HG02798 (cell line): ENCODE data around the gene ATOH8.

Experiments
- ATAC-seq: cut with Tn5 transposase; IDR thresholded peaks from one replicate; pipeline ENCODE4 v1.9.1; 2021; ENCODE audit warnings: mild to moderate bottlenecking; ENCODE audit not compliant: unreplicated experiment, poor library complexity

The ATOH8 gene

GRCh38 chr2:85734942-85735608 lies 18.7 kb upstream of the ATOH8 start:
- ATAC-seq = no peak

GRCh38 chr2:85735691-85736090 lies 18.1 kb upstream of the ATOH8 start:
- ATAC-seq = no peak

GRCh38 chr2:85736456-85737355 lies 17.1 kb upstream of the ATOH8 start:
- no peak for ATAC-seq

- no peak for ATAC-seq
Observed at GRCh38 chr2:85737481-85737880, 16.3 kb upstream of the ATOH8 start.

- no peak for ATAC-seq
Observed at GRCh38 chr2:85737961-85738360, 15.8 kb upstream of the ATOH8 start.

DNA sequence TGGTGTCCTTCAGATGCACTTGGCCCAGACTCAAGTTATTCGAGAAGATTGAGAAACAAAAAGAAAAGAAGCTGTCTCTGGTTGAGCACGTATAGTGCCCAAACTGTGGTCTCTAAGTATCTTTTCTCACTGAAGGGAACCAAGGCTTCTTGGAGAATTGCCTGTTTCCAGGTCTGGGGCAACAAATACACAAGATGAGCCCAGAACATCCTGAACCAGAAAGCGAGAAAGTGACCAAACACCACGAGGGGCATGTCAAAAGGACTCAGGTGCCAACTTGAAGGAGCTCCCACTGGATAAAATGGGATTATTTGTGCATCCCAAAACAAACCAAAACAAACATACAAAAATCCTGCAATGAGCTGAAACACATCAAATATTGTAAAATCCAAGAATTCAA lies 13.6 kb upstream of the ATOH8 start:
- no peak for ATAC-seq

- no peak for ATAC-seq
Observed at GRCh38 chr2:85741211-85741832, 12.5 kb upstream of the ATOH8 start.

- no peak for ATAC-seq
Observed at GRCh38 chr2:85741833-85742455, 11.8 kb upstream of the ATOH8 start.

DNA sequence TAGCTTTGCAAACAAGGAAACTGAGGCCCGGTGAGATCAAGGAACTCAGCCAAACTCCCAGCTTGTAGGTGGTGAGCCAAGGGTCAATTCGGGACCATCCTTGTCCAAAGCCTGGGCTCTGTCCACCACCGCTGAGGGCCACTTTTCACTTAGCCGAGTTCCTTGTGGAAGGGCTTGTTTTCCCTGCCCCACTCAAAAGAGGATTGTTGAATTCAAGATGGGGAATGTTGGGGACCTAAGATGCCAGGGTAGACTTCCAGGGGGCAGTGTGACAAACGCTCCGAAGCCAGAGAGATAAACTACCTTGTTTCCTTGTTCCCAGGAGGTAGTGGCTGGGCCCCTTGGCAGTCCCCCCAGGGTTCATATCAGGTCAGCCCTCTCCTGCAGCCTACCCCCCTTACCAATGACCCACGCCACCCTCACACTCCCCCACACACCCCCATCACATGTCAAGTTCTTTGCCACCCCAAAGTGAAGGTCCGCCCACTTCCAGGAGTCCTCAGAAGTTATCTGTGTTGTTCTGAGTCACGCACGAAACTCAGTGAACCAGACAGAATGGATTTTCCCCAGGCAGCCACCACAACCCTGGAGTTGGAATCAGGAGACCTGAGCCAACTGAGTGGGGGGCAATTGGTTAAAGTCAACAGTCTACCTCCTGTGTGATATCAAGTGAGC lies 10.3 kb upstream of the ATOH8 start:
- no peak for ATAC-seq

GRCh38 chr2:85744055-85744454 lies 9.7 kb upstream of the ATOH8 start:
- no peak for ATAC-seq

- ATAC-seq = no peak
Observed at GRCh38 chr2:85744741-85745601, 8.8 kb upstream of the ATOH8 start.

DNA sequence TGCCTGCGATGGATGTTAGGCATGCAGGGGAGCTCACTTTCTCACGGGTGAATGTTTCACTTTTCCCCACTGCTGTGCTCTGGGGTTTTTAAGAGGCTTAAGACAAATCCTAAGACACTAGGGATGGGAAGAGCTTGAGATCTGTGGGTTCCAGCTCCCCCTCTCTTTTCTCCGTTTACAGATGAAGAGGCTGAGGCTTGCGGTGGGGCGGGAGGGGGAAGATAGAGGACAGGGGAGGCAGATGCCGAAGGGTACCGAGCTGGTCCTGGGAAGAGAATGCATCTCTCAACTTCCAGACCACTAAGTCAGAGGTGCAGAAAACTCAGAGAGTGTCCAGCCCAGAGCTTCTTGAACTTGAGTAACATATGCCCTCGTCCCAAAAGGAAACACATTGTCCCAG lies 8.2 kb upstream of the ATOH8 start:
- no peak for ATAC-seq

GRCh38 chr2:85746321-85747004 lies 7.3 kb upstream of the ATOH8 start:
- ATAC-seq = no peak

DNA sequence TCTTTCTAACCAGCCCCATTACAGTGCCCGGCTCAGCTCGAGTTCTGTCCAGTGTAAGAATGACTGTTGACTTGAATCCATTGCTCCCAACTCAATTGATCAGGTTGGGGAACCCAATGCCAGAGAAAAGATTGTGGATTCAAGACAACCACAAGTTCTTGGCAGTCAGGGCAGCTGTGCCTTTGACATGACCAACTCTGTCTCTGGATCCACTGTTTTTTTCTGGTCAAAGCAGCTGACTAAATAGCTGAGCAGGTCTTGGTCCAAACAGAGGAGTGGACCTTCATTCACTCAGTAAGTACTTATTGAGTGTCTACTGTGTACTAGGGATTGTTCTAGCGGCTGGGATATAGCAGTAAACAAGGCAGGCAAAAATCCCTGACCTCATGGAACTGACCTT lies 6.3 kb upstream of the ATOH8 start:
- ATAC-seq = no peak

DNA sequence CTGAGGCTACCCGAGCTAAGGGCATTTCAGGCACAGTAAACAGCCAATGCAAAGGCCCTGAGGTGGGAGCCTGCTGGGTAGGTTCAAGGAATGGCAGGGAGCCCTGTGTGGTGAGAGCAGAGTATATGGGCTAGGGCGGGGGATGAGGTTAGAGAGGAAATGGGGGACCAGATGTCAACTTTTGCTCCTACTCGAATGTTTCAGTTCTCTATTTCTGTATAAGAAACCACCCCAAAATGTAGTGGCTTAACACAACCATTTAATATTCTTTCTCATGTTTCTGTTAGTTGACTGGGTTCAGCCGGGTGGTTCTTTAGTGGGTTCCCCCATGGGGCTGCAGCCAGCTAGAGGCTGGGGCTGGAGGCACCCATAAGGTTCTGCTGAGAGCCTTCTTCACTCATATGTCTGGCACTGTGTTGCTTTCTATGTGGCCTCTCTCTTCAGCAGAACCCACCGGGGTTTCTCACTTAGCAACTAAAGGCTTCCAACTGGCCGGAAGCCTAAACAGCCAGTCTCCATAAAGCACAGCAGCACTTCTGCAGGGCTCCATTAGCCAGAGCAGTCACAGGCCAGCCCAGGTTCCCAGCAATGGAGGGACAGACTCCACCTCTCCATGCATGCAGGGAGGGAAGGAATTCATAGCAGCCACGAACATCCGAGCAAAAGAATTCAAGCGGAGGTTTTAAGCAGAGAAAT lies 5.6 kb upstream of the ATOH8 start:
- peak; percentile 63 for ATAC-seq

GRCh38 chr2:85748985-85749875 lies 4.6 kb upstream of the ATOH8 start:
- ATAC-seq = no peak
